GM18520 (cell line): ENCODE data around the gene SLC12A5.

ENCODE experiments used
- ATAC-seq: cut with Tn5 transposase; IDR thresholded peaks from one replicate; pipeline ENCODE4 v1.9.1; 2021; ENCODE audit not compliant: unreplicated experiment

Gene SLC12A5

DNA sequence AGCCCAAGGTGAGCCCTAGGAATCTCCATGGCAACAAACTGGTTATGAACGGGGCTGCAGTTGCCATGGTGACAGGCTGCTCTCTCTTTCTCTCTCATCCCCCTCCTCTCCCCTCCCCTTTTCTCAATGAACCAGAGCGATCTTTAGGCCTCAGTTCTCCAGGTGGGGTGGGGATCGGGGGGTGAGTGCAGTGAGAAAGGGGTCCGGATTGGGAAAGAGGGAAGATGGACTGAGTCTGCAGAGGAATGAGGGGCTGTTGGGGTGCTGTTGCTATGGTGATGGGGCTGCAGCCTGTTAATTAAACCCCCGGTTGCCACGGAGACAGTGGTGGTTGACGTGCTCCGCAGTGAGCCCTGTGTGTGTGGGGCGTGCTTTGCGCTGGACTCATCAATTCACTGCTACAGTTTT, 3.6 kb upstream of the SLC12A5 start:
- no peak for ATAC-seq

DNA sequence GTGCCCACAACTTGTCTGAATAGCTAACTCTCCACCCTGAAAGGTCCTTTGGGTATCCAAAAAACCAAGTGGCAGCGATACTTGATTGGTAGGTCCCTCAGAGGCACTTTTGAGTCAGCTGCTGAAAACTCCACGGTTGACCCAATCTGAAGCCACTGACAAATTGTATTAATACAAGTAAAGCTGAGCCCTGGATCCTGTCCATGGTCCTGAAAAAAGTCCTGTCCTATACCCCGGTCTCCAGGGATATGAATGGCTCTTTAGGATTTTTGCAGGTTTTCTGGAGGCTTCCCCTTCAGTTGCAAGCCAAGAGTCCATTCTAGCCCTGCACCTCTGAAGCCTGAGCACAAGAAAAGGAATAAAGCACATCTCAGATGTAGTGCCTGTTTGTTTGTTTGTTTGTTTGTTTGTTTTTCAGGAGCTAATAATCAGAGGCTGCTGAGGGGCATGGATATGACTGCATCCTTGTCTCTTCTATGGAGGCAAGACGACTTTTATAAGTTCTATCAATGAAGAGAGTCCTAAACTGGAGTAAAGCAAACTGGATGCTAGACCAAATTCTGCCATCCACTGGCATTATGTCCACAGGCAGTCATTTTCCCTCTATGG, 1.7 kb upstream of the SLC12A5 start:
- ATAC-seq = no peak

DNA sequence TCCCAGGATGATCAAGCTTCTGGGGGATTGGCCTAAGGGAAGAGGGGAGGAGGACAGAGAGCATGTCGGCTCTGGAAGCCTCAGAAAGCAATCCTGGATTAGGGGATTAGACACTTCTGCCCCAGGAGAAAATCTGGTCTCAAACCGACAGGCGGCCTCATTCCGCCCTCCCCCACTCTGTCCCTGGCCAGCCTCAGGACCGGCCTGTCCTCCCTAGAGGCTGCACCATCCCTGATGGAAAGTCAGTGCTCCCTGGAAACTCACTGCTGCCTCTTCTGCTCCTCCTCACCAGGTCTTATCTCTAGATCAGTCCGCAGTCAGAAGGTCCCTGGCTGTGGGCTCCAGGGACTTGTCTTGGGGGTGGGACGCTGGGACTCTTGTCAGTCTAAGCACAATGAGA, 905 bp upstream of the SLC12A5 start:
- no peak for ATAC-seq

DNA sequence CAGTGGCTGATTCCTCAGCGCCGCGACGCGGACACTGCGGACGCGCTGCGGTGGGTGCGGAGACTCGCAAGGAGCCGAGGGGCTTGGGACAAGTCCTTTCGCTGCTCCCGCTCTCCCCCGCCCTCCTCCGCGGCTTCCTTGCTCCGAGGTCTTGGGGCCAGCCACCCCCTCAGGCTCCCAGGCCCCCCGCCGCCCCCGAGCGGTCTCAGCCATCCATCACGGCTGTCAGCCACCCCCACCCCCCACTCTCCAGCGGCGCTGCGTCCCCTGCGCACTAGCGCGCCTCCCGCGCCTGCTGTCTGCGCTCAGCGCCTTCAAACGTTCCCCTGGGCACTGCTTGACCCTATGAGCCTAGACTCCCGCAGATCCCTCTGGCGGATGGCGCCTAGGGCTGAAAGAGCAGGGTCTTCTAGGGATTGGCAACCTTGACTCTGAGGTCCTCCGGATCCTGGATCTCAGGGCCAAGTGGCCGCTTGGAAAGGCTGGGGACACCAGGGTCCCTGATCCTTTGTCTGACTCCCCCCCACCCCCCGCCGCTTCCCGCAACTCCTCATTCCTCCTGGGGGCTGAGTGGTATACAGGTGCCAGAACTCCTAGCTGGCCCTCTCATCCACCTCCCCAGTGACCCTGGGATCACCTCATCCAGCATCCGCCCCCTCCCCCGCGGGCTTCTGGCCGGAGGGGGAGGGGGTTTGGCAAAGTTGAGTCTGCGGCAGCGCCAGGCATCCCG, 1.4 kb downstream of the SLC12A5 start:
- no peak for ATAC-seq

DNA sequence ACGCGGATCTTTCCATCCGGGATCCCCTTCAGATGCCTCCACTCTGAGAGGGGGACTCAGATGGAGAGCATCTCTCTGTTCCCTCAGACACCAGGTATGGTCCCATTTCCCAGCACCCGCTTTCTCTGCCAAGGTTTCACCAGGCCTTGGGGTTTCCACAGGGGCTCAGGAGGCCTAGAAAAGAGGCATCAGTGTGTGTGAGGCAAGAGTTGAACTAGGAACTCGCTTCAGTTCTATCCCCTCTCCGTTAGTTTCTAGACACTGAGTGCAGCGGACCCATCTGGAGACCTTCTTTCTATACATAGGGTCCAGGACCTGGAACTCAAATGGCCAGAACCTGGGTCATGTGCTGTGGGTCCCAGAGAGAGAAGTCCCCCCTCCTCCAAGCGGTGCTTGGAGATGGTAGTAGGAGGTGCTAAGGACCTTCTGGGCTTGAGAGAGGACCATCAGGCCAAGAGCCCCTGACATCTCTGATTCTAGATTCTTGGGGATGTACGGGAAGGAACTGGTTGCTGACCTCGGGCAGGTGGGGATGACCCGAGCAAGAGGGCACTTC, 2.1 kb downstream of the SLC12A5 start:
- ATAC-seq = no peak

DNA sequence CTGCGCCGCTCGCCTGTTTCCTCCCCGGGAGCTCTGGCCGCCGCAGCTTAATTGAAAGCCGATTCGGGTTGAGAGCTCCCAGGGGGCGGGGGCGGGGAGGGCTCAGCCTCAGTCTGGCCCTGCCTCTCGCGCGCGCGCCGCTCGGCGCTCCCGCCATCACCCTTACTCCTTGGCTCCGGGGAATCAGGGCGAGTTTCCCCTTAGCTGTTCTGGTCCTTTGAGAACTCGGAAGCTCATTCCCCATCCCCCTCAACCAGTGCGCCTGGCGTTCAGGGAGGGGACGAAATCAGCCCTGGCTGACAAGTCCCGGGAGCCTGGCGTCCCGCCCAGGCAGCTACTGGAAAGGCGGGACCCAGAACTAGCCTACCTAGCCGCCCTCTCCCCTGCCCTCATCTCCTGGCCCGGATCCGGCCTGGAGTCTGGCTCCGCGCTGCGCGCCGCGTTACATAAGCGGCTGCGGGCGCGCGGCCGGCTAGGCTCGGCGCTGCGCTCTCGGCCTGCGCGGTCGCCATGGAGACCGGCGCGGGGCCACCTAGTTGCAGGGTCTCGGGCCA, 2.8 kb downstream of the SLC12A5 start:
- ATAC-seq = no peak

DNA sequence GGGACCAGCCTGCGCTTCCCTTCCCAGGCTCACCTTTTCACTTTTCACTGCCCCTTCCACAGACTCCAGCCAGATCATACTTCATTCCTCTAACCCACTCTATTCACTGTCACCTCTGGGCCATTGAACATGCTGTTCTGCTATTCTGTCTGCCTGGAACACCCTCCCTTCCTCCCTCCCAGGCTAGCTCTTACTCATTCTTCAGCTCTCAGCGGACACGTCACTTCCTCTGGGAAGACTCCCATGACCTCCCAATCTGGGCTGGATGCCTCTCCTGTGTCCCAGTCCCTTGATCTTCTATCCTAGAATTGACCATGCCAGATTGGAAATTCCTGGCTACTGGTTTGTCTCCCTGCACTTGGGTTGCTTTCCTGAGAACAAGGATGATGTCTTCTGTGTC, 5.0 kb downstream of the SLC12A5 start:
- ATAC-seq = no peak

DNA sequence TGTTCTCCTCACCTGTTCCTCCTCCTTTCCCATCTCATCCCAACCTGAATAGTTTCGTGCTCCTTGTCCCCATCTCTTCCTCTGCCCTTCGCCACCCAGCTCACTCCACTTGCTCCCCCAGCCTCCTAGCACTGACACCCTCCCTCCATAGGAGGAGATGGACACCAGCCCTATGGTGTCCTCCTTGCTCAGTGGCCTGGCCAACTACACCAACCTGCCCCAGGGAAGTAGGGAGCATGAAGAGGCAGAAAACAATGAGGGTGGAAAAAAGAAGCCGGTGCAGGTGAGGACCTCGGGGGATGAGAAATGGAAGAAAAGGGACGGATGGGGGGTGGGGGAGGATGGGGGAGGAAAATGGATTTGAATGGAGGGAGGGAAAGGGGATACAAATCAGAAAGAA, 6.2 kb downstream of the SLC12A5 start:
- ATAC-seq = no peak

DNA sequence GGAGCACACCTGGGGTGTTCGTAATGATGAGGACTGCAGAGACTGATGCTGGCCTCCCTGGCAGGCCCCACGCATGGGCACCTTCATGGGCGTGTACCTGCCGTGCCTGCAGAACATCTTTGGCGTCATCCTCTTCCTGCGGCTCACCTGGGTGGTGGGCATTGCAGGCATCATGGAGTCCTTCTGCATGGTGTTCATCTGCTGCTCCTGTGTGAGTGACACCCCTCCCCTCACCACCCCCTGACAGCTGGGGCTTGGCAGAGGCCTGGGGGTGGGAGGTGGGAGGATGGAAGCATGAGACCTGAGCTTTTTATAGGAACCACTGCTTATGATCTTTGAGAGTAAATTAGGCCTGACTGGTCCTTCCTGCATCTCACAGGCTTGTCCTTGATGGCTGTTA, 6.7 kb downstream of the SLC12A5 start:
- ATAC-seq = no peak

DNA sequence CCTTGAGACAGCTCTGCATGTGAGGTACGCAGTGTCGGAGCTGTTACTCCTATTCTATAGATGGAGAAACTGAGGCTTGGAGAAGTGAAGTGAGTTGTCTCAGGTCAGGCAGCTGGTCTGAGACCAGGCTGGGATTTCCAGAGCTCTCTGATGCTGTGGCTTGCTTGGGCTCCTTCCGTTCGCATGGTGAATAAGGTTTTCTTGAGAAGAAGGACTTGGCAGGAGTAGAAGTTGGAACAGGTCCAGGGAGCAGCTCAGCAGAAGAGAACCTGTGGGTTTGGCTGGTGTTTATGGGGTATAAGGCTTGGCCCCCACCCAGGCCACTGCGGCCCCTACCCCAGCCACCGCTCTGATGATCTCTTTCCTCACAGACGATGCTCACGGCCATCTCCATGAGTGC, 7.4 kb downstream of the SLC12A5 start:
- ATAC-seq = no peak

DNA sequence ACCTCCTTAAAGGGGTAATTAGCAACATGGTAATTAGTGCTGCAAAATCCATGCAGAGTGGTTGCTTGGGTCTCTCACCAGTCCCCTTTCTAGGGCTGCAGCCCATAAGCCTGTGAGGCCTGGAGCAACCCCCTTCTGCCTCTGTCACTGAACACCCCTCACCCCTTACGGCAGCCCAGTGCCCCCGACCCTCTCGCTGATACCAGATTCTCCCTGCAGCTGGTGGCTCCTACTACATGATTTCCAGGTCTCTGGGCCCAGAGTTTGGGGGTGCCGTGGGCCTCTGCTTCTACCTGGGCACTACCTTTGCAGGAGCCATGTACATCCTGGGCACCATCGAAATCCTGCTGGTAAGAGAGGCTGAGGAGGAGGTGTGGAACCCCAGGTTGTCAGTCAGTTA, 8.0 kb downstream of the SLC12A5 start:
- ATAC-seq = no peak

DNA sequence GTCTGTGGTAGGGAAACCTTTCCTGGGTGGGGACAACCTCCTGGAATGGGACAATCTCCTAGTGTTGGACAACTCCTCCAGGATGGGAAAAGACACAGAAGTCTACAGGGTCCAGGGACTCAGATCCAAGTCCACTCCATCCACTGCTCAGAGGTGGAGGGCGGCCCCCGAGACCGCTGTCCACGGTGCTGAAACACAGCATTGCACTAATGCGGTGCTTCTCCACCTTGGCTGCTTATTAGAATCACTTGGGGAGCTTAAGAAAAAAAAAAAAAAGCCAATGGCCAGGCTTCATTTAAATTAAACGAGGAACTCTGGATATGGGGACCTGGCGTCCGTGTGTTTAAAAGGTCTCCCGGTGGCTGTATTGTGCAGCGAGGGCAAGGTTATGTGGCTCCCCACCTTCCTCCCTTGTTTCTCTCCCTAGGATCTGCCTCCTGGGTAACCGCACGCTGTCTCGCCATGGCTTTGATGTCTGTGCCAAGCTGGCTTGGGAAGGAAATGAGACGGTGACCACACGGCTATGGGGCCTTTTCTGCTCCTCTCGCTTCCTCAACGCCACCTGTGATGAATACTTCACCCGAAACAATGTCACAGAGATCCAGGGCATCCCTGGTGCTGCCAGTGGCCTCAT, 12.0 kb downstream of the SLC12A5 start:
- ATAC-seq = no peak

DNA sequence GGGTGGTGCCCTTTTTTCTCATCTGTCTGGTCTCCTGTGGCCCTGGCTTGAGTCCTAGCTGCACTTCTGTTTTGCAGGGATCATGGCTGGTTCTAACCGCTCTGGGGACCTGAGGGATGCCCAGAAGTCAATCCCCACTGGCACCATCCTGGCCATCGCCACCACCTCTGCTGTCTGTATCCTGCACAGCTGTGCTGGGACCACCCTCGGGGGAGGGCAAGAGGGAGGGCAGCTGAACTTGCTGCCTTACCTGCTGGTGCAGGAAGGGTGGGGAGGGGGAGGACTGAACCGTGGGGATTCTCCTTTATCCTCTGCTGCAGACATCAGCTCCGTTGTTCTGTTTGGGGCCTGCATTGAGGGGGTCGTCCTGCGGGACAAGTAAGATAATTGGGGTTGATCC, 14.5 kb downstream of the SLC12A5 start:
- ATAC-seq = no peak

DNA sequence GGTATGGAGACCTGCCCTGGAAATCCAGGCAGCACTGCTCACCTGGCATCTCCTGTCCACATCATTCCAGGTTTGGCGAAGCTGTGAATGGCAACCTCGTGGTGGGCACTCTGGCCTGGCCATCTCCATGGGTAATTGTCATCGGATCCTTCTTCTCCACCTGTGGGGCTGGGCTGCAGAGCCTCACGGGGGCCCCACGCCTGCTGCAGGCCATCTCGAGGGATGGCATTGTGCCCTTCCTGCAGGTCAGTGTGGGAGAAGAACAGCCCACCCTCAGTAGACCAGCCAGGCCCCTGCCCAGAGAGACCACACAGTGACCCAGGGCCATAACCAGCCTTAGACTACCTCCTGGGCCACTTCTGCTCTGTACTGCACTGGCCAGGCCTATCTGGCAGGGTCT, 15.9 kb downstream of the SLC12A5 start:
- ATAC-seq = no peak

DNA sequence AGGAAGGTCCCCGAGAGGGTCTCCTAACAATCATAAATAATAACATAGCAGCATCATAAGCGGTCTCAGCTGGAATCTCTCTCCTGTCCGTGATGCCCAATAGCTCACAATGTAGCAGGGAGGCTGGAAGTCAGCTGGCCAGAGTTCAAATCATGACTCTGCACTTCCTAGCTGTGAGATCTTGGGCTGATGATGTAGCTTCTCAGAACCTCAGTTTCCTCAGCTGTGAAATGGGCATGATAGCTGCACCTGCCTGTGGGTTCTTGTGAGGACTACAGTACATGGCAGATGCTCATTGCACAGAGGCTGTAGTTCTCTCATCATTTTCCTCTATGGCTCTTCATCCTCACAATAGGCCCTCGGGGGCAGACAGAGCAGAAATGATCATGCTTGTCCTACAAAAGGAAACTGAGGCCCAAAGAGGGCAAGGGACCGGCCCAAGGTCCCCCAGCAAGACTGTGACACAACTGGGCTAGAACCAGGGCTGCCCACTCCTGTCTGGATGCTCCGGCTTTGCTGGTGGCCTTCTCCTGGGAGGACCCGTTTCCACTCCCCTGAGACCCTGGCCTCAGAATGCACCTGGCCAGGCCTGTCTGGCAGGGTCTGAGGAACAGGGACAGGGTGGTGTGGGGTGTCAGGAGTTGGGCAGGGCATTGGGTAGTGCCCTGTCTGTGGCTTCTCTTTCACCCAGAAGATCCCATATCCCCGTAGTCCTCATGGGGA, 17.7 kb downstream of the SLC12A5 start:
- ATAC-seq = no peak

DNA sequence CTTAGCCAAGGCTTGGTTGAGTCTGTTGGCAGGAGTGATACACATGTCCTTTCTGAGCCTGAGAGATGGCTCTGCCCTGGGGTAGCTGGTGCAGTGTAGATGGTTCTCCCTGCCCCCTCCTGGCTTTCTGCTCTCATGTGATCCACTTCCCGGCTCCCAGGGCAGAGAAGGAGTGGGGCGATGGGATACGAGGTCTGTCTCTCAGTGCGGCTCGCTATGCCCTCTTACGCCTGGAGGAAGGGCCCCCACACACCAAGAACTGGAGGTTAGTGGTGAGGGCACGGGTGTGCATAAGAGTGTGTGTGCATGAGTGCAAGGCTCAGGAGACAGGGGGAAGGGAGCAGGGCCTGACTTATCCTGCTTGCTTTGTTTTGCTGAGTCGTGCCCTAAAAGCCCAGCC, 18.8 kb downstream of the SLC12A5 start:
- ATAC-seq = no peak

DNA sequence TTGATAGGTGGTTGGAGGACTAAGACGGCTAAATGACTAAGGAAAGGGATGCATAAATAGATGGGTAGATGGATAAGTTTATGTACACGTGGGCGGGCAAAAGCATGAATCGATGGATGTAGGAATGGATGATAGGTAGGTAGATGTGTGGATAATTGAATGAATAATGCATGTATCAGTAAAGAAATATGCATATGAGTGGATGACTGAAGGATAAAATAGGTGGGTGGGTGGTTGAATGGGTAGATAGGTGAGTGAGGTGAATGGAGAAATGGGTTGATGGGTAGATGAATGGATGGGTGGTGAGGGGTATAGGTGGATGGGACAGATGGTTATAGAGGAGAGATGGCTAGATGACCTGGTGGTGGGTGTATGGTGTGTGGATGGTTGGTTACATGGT, 20.2 kb downstream of the SLC12A5 start:
- ATAC-seq = no peak

DNA sequence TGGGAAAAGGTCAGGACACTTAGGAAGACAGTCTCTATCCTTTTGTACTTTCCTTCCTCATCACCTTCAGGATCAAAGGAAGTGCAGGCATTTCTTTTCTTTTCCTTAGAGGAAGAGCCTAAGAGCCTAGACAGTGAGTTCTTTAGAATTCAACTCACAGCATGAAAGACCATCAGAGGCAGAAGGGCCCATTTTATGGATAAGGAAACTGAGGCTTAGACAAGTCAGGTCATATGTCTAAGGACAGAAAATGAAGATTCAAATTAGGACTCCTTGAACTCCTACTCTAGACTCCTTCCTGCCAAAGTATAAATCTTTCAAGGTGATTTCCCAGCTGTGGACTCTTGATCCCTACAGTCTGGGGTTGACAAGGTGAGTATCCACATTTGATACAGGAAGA, 20.8 kb downstream of the SLC12A5 start:
- ATAC-seq = no peak

DNA sequence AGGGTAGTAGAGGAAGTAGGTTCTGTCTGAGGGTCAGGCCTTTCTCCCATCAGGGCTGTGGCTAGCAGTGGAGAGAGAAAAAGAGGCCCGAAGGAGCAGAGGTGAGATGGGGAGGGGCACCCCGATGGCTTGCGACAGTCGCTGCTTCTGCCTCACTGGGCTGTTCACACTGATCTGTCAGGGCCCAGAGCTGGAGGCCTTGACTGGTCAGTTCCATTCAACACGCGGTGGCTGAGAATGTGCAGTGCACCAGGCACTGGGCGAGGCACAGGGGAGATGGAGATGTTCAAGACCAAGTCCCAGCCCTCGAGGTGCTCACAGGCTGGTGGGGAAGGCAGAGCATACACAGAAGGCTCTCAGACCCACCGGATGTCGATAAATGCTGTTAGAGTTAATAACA, 21.4 kb downstream of the SLC12A5 start:
- no peak for ATAC-seq

DNA sequence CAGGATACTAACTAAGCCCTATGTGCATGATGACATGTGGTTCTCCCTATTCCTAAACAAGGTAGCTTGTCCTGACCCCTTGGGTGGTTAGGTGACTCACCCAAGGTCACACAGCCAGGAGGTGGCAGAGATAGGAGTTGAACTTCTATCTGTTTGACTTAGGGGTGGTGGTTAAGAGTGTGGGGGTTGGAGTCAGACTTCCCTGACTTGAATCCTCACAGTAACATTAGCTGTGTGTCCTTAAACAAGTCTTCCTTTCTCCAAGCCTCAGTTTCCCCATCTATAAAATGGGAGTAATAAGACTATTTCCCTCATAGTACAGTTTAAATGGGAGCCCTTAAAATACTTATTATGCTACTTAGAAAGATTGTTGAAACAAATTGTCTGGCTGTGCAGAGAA, 21.9 kb downstream of the SLC12A5 start:
- ATAC-seq = no peak

DNA sequence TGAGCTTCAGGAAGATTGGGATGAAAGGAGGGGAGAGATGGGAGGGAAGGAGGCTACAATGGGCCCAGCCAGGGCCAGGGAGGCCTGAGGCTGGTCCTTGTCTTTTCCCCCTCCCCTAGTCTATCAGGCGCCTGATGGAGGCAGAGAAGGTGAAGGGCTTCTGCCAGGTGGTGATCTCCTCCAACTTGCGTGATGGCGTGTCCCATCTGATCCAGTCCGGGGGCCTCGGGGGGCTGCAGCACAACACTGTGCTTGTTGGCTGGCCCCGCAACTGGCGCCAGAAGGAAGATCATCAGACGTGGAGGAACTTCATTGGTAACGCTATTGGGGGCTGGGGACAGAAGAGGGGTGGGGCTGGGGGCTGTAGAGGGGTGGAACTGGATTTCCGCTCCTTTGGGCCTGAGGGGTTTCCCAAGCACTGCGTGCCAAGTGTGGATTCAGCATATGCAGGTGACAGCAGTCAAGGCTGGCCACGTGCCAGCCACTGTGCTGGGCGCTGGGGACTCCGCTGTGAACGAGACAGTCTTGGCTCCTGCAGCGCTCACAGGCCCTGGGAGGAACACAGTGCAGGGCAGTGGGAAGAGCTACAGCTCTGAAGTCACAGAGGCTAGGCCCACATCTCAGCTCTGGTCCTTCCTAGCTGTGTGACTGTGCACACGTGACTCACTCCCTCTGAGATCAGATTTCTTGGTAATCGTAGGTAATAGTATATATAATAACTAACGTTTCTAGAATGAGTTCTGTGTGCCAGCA, 22.7 kb downstream of the SLC12A5 start:
- no peak for ATAC-seq
